SH-SY5Y (cell line): ENCODE results near the gene CIROP.

Source experiments
- GATA2 ChIP-seq: IDR thresholded peaks from 2 replicates; pipeline ENCODE4 v1.6.1; 2011; ENCODE audit warnings: mild to moderate bottlenecking, low read depth, low read length
- GATA3 ChIP-seq: IDR thresholded peaks from 2 replicates; pipeline ENCODE4 v1.6.1; 2011; ENCODE audit warnings: low read depth, mild to moderate bottlenecking, low read length, moderate library complexity

DNA sequence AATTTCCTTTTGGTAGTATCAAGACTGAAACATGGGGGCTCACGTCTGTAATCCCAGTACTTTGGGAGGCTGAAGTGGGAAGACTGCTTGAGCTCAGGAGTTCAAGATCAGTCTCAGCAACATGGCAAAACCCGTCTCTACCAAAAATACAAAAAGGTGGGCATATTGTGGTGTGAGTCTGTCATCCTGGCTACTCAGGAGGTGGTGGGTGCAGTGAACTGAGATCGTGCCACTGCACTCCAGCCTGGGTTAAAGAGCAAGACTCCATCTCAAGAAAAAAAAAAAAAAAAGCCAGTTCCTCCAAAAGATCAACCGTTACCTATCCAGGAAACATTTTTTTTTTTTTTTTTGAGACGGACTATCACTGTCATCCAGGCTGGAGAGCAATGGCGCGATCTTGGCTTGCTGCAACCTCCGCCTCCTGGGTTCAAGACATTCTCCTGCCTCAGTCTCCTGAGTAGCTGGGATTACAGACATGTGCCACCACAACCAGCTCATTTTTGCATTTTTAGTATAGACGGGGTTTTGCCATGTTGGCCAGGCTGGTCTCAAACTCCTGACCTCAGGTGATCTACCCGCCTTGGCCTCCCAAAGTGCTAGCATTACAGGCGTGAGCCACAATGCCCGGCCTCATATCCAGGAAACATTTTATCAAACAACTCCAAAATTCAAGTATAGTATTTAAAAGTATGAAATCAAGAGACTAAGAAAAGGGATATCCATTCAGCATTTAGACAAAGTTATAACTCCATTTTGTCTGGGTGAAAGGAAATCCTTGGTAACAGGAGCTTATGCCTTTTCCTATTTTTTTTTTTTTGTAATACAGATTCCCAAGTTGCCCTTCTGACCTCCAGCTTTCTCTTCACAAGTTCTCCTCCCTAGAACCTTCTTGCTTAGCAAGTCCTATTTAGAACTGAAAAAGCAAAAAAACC is 13.2 kb downstream of the CIROP start:
- TF ChIP-seq GATA3: no peak
- no peak for TF ChIP-seq GATA2
